OCI-LY1 (cell line): Measurements from ENCODE around the gene APC.
A peak's percentile ranks its signal among the peaks of the same experiment; 100 is the strongest.

Source experiments
- H2AFZ ChIP-seq: fragments of 200-600 bp; sonication (generic), shearing (Covaris generic); 2 replicates; pipeline ENCODE4 v1.6.0; 2014; ENCODE audit warnings: antibody characterized with exemption, mild to moderate bottlenecking, low read length
- H3F3A ChIP-seq: fragments of 200-600 bp; sonication (generic), shearing (Covaris generic); 2 replicates; pipeline ENCODE4 v1.6.0; 2014; ENCODE audit warnings: mild to moderate bottlenecking, antibody characterized with exemption, low read length, moderate library complexity; ENCODE audit not compliant: insufficient read depth
- H3K27ac ChIP-seq: fragments of 200-600 bp; sonication (generic); 2 replicates; pipeline ENCODE4 v1.5.1; 2014; ENCODE audit warnings: low read length, mixed run types, mild to moderate bottlenecking, low read depth; ENCODE audit not compliant: poor library complexity, severe bottlenecking
- H3K27me3 ChIP-seq: fragments of 200-600 bp; sonication (generic); 2 replicates; pipeline ENCODE4 v1.6.0; 2014; ENCODE audit warnings: antibody characterized with exemption, mild to moderate bottlenecking, low read length, moderate library complexity; ENCODE audit not compliant: insufficient read depth
- H3K36me3 ChIP-seq: fragments of 200-600 bp; sonication (generic); 2 replicates; pipeline ENCODE4 v1.6.1; 2014; ENCODE audit warnings: mild to moderate bottlenecking, antibody characterized with exemption, low read length, moderate library complexity, mixed read lengths; ENCODE audit not compliant: insufficient read depth
- H3K4me1 ChIP-seq: fragments of 200-600 bp; sonication (generic); 2 replicates; pipeline ENCODE4 v1.5.1; 2014; ENCODE audit warnings: mild to moderate bottlenecking, low read length, moderate library complexity; ENCODE audit not compliant: insufficient read depth, severe bottlenecking
- H3K4me2 ChIP-seq: fragments of 200-600 bp; sonication (generic), shearing (Covaris generic); 2 replicates; pipeline ENCODE4 v1.6.1; 2014; ENCODE audit warnings: low read length
- H3K4me3 ChIP-seq: fragments of 200-600 bp; sonication (generic); 2 replicates; pipeline ENCODE4 v1.5.1; 2014; ENCODE audit warnings: low read length, low read depth, mild to moderate bottlenecking, mixed read lengths; ENCODE audit not compliant: poor library complexity, severe bottlenecking
- H3K79me2 ChIP-seq: fragments of 200-600 bp; shearing (Covaris generic); 2 replicates; pipeline ENCODE4 v1.6.1; 2016; ENCODE audit warnings: mixed run types, low read length, mixed read lengths; ENCODE audit not compliant: insufficient read depth
- H3K9ac ChIP-seq: fragments of 200-600 bp; sonication (generic), shearing (Covaris generic); 2 replicates; pipeline ENCODE4 v1.6.1; 2014; ENCODE audit warnings: mild to moderate bottlenecking, low read length, mixed read lengths
- H3K9me2 ChIP-seq: fragments of 200-600 bp; sonication (generic), shearing (Covaris generic); 2 replicates; pipeline ENCODE4 v1.6.1; 2014; ENCODE audit warnings: low read depth, mild to moderate bottlenecking, low read length, mixed read lengths
- H3K9me3 ChIP-seq: fragments of 200-600 bp; shearing (Covaris generic); 2 replicates; pipeline ENCODE4 v1.6.1; 2014; ENCODE audit warnings: low read length, mixed read lengths
- H4K20me1 ChIP-seq: fragments of 200-600 bp; sonication (generic), shearing (Covaris generic); 2 replicates; pipeline ENCODE4 v1.6.0; 2016; ENCODE audit warnings: mild to moderate bottlenecking, low read length; ENCODE audit not compliant: insufficient read depth
- EZH2 ChIP-seq: fragments of 200-600 bp; sonication (generic), shearing (Covaris generic); IDR thresholded peaks from 2 replicates; pipeline ENCODE4 v1.8.0; 2017; ENCODE audit warnings: borderline replicate concordance, mixed run types, mild to moderate bottlenecking, antibody characterized with exemption, low read length, moderate library complexity, mixed read lengths
- TF ChIP-seq, protein P1 (sequence below): fragments of 200-600 bp; sonication (generic), shearing (Covaris generic); IDR thresholded peaks from 2 replicates; pipeline ENCODE4 v1.5.1; 2017; ENCODE audit warnings: mild to moderate bottlenecking, antibody characterized with exemption, low read length, moderate library complexity, mixed read lengths

Gene APC

DNA sequence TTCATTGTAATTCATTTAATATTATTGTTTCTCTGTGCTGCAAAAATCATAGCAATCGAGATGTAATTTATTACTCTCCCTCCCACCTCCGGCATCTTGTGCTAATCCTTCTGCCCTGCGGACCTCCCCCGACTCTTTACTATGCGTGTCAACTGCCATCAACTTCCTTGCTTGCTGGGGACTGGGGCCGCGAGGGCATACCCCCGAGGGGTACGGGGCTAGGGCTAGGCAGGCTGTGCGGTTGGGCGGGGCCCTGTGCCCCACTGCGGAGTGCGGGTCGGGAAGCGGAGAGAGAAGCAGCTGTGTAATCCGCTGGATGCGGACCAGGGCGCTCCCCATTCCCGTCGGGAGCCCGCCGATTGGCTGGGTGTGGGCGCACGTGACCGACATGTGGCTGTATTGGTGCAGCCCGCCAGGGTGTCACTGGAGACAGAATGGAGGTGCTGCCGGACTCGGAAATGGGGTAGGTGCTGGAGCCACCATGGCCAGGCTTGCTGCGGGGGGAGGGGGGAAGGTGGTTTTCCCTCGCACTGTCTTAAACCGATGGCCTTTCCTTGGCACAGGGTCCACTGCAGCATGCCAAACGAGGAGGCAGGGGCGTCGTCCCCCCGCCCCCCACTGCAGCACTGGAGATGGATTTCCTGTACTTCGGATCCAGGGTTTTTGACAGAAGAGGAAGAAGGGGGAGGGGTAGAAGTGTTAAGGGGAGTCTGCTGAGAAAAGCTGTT is at the start of gene APC:
Gene APC (plus strand): TSS at position 423 of the 728 bp plus-strand sequence. CDS start 17,006 bp downstream, outside the sequence.
- H3K4me1 ChIP-seq: peaks cover 20% of the 10 kb centered on the region
- peak within 1 kb of the TSS; percentile 74 for H3K9ac ChIP-seq
- H2AFZ ChIP-seq: peak within 1 kb of the TSS; percentile 14; the same call in 1 of the 2 replicates
- no peaks in the 10 kb centered on the region for H3K9me3 ChIP-seq
- no peaks in the 10 kb centered on the region for H4K20me1 ChIP-seq
- H3K9me2 ChIP-seq: no peaks in the 10 kb centered on the region
- no peaks in the 10 kb centered on the region for H3K27me3 ChIP-seq
- H3K4me2 ChIP-seq: peak within 1 kb of the TSS; percentile 91
- peak within 1 kb of the TSS; percentile 72 for H3K4me3 ChIP-seq
- peaks cover 24% of the 10 kb centered on the region for H3K79me2 ChIP-seq
- H3K36me3 ChIP-seq: no peaks in the 10 kb centered on the region
- TF ChIP-seq, protein P1, sequence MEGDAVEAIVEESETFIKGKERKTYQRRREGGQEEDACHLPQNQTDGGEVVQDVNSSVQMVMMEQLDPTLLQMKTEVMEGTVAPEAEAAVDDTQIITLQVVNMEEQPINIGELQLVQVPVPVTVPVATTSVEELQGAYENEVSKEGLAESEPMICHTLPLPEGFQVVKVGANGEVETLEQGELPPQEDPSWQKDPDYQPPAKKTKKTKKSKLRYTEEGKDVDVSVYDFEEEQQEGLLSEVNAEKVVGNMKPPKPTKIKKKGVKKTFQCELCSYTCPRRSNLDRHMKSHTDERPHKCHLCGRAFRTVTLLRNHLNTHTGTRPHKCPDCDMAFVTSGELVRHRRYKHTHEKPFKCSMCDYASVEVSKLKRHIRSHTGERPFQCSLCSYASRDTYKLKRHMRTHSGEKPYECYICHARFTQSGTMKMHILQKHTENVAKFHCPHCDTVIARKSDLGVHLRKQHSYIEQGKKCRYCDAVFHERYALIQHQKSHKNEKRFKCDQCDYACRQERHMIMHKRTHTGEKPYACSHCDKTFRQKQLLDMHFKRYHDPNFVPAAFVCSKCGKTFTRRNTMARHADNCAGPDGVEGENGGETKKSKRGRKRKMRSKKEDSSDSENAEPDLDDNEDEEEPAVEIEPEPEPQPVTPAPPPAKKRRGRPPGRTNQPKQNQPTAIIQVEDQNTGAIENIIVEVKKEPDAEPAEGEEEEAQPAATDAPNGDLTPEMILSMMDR: no peak
- TF ChIP-seq EZH2: no peak
- peak within 1 kb of the TSS; percentile 68 for H3K27ac ChIP-seq
- H3F3A ChIP-seq: no peaks in the 10 kb centered on the region

DNA sequence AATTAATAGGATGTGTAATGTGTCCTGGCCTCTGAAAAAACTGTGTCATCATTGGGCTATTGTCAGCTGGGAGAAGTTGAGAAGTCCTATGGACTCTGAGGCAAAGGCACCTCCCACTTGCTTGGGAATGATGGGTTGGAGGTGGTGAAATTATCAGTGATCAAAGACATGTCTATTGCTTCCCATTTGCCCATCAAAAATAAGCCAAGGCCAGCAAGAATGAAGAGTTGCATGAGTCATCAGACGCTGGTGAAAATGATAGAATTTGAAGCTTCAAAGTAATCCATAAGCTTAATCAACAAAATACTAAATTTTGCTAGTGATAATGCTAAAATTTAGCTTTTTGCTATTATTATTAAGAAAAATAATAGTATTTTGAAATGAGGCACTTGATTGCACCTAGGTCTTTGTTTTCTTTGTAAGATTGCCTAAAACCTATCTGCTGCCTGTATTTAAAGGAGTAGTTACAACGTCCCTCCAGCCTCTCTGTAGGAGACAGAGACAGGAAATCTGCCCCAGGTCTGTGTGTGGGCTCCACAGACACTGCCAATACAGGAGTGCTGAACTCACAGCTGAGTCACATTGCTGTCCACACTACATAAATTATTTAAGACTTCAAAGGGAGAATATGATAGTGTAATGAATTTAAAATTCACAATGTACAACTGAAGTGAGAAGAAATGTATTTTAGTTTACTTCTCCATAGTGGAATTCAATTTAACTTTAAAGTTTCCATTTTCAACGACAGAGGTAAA is 48.4 kb upstream of the APC start:
- Histone ChIP-seq H3K36me3 (no peaks in the 10 kb centered on the region), H3K4me2 (no peak overlapping the region), H3K27ac (no peak overlapping the region), H3K27me3 (peaks cover 5% of the 10 kb centered on the region; the same call in 1 of the 2 replicates), H2AFZ (no peak overlapping the region), H3K4me3 (no peak overlapping the region), H3K79me2 (no peaks in the 10 kb centered on the region), H3F3A (no peaks in the 10 kb centered on the region), H3K9me2 (no peaks in the 10 kb centered on the region), H3K9me3 (no peaks in the 10 kb centered on the region), H3K4me1 (no peaks in the 10 kb centered on the region), H4K20me1 (no peaks in the 10 kb centered on the region), H3K9ac (no peak overlapping the region)
- TF ChIP-seq EZH2: no peak
- TF ChIP-seq, protein P1: no peak

DNA sequence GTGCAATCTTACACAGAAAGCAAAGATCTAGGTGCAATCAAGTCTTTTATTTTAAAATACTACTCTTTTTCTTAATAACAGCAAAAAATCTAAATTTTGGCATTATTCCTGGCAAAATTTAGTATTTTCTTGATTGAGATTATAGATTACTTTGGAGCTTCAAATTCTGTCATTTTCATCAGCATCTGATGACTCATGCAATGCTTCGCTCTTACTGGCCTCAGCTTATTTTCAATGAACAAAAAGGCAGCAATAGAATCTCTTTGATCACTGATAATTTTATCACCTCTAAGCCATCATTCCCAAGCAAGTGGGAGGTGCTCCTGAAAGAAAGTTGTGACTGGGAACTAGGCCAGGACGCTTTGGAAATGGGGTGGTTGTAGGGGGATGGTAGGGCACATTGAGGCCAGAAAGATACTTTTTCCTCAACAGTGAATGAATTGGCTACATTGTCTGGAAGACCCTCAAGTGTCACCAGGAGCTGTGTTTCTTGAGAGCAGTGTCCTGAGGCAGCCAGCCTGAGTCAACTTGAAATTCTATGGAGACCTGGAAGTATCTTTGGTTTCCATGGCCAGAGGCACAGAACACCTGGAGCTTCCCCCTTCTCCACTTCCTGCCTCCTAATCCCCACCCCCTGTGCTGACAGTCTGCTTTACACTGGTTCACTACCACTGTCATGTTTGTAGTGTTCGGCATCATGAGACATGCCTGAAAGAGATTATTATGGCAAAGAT is 46.9 kb upstream of the APC start:
- H3K36me3 ChIP-seq: no peaks in the 10 kb centered on the region
- H3K79me2 ChIP-seq: no peaks in the 10 kb centered on the region
- H3F3A ChIP-seq: no peaks in the 10 kb centered on the region
- no peak overlapping the region for H3K4me2 ChIP-seq
- no peaks in the 10 kb centered on the region for H3K9me3 ChIP-seq
- no peak overlapping the region for H3K27ac ChIP-seq
- no peak overlapping the region for H3K9ac ChIP-seq
- no peak overlapping the region for H3K4me3 ChIP-seq
- no peaks in the 10 kb centered on the region for H3K9me2 ChIP-seq
- TF ChIP-seq EZH2: no peak
- TF ChIP-seq, protein P1: no peak
- H2AFZ ChIP-seq: no peak overlapping the region
- H3K4me1 ChIP-seq: no peaks in the 10 kb centered on the region
- H3K27me3 ChIP-seq: peaks cover 5% of the 10 kb centered on the region; the same call in 1 of the 2 replicates
- H4K20me1 ChIP-seq: no peaks in the 10 kb centered on the region
